Regular cardiac myocyte (primary cell): Measurements from ENCODE around the gene TEKT1. TPM values are rescaled to one million over a fixed set of nuclear protein-coding genes. Genes with fewer than 3 reads are reported as not detected.

Source experiments
- total RNA-seq: library from RNA; depleted of rRNA; stranded (reverse); fragments of >200 nt; gene quantifications from 2 replicates; pipeline ENCODE4 v1.2.3, GENCODE V29; 2014

The TEKT1 gene
- total RNA-seq: not detected in 2 replicates

GRCh38 chr17:6831661-6832263 lies at the start of gene TEKT1:
Gene TEKT1 (minus strand): TSS chr17:6831729. CDS start chr17:6830376, 1,353 bp downstream.

GRCh38 chr17:6775871-6776405 lies 55.6 kb downstream of the TEKT1 start, which contains the start of gene FBXO39:
Gene FBXO39 (plus strand): TSS chr17:6776215. CDS start chr17:6779869, 3,654 bp downstream.

GRCh38 chr17:6755731-6756184 lies 75.8 kb downstream of the TEKT1 start, which contains the start of gene XAF1:
Gene XAF1 (plus strand): TSS chr17:6756046. CDS start chr17:6756079, 33 bp downstream.

Other genes with a start within 250 kb of the TEKT1 start
- gene KIAA0753, start 191.0 kb downstream of the TEKT1 start, total RNA-seq: 7.6 and 9.4 TPM in 2 replicates
- 132 and 272 TPM in 2 replicates for gene TXNDC17, start 190.7 kb downstream of the TEKT1 start, total RNA-seq
- gene MED31, start 180.1 kb downstream of the TEKT1 start, total RNA-seq: 9.0 and 9.3 TPM in 2 replicates
- gene C17orf100, start 180.0 kb downstream of the TEKT1 start, total RNA-seq: 0.38 and 0.56 TPM in 2 replicates
- not detected in 2 replicates for gene SLC13A5, start 118.4 kb downstream of the TEKT1 start, total RNA-seq
- 10.0 and 23.4 TPM in 2 replicates for gene XAF1, start 75.7 kb downstream of the TEKT1 start, total RNA-seq
- under 0.01 and 0.56 TPM in 2 replicates for gene FBXO39, start 55.5 kb downstream of the TEKT1 start, total RNA-seq
- not detected in 2 replicates for gene ALOX12, start 164.3 kb upstream of the TEKT1 start, total RNA-seq
- 19.7 and 20.6 TPM in 2 replicates for gene RNASEK, start 180.9 kb upstream of the TEKT1 start, total RNA-seq
- gene BCL6B, start 191.3 kb upstream of the TEKT1 start, total RNA-seq: 0.19 and 0.56 TPM in 2 replicates
- 0.28 and 1.2 TPM in 2 replicates for gene SLC16A13, start 204.3 kb upstream of the TEKT1 start, total RNA-seq
- gene SLC16A11, start 212.4 kb upstream of the TEKT1 start, total RNA-seq: 0.85 TPM in 1 of 2 replicates, not detected in the other
- gene CLEC10A, start 248.5 kb upstream of the TEKT1 start, total RNA-seq: not detected in 2 replicates